Stimulated activated CD8-positive, alpha-beta memory T cell treated with anti-CD3 and anti-CD28 coated beads, Interleukin-4, amount 100 ng/mL, for 24 hours (primary cell): Measurements from ENCODE around the gene TM9SF2.
A peak's percentile ranks its signal among the peaks of the same experiment; 100 is the strongest.

Source experiments
- DNase-seq: peaks from one replicate; pipeline ENCODE4 v3.0.0-alpha.2; 2020; ENCODE audit warnings: low read depth

Gene TM9SF2

DNA sequence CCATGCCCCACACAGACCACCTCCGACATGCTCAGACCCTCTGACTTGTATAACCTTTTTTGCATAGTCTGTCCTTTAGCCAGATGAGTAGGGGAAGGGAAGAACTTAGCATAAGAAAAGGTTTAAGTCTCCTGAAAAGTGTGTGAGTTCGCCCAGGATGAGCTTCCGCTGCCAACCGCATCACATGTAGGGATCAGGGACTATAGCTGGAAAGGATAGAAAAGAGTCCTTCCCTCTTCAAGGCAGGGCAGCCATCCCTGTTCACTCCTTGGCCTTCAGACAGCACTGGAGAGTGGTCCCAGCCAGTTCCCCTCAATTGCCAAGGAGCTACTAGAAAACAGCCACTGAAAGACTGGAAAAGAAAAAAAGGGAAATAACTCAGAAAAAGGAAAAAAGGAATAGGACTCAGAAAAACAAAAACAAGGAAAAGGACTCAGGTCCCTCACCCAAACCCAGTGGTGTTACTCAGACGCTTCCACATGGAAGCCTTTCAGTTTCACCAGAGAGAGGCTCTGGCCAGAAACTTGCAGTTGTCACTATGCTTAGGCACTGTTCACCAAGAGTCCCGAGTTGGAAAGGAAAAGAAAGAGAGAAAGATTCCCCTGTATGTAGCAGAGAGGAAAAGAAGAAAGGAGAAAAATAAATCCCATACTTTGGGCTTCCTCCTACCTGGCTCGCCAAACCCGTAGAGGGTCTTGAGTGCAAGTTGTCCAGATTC lies 5.6 kb upstream of the TM9SF2 start:
- no peak for DNase-seq

- DNase-seq = no peak
Measured at GRCh38 chr13:99496184-99497142, 4.8 kb upstream of the TM9SF2 start.

GRCh38 chr13:99498171-99499161 lies 2.8 kb upstream of the TM9SF2 start:
- peak; percentile 95 for DNase-seq

- no peak for DNase-seq
Measured at GRCh38 chr13:99500839-99501183, 461 bp upstream of the TM9SF2 start.

DNA sequence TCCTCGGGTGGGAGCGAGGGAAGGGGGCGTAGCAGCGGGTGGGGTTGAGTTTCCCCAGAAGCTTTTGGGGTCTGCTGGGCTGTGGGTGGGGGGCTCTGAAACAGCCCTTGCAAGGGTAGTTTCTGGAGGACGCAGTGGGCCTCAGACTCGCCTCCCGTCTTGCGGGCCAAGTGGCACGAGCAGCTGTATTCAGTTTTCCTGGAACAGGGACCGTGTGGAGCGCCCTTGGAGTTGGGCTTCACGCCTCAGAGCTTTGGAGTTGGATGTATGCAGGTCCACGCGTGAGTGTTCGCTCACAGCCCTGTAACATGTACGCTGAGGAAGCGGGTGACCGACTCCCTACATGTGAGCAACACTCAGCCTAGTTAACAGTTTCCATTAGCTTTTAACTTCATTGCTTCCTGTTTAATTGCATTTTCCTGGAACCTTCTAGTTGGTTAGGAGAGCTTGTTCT lies 603 bp downstream of the TM9SF2 start:
- DNase-seq = no peak

GRCh38 chr13:99505814-99506269 lies 4.6 kb downstream of the TM9SF2 start:
- no peak for DNase-seq

DNA sequence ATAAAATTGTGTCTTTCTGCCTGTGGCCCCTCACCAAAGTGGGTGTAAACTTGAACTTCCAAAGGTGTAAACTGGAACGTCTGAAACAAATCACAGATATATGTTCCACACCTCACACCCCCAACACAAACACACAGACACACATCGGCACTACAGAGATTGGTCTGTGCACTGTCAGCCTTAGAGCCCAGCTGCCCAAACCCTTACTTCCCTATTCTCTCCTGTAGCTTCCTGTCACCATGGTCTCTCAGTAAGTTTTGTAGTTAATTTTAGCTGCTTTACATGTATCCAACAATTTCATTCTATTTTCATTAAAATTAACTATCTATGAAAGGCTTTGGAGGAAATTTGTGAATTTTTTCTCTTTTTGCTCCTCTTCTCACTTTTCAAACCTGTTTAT lies 5.4 kb downstream of the TM9SF2 start:
- DNase-seq = no peak

GRCh38 chr13:99507054-99507453 lies 5.8 kb downstream of the TM9SF2 start:
- DNase-seq = no peak

DNA sequence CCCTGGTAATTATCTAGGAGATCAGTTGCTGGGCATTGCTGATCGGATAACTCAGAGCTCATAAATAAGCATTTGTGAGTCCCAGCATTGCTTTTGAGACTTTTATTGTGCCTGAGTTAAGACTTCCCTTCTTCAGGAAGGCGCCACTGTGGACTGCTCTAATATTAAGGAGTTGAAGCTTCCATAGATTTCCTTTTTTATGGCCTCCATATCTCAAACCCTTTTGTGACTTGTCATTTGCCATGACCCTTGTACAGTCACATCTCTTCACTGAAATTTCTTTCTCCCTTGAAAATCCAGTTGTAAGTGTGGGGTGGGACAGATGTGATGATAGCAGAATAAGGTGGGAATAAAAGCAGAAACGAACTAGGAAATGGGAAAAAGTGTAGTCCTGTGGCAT lies 6.3 kb downstream of the TM9SF2 start:
- DNase-seq = no peak

DNA sequence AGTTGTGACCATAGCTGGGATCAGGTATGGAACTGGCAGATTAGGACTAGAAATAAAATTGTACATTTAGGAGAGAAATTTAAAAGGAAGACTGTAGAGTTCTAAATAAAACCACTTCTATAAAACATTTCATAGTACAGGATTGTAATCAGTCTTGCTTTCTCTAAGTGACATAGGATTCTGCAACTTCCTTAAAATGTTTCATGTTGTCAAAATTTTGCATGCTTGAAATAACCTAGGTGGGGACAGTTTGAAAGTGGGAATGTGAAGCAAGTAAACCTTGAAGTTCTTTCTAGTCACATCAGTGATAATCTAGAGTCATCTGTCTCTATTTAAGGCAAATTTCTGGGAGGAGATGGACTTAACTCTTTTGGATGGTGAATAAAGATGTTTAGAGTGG lies 6.7 kb downstream of the TM9SF2 start:
- no peak for DNase-seq

GRCh38 chr13:99509479-99509878 lies 8.2 kb downstream of the TM9SF2 start:
- DNase-seq = no peak

- no peak for DNase-seq
Measured at GRCh38 chr13:99514801-99515200, 13.5 kb downstream of the TM9SF2 start.

DNA sequence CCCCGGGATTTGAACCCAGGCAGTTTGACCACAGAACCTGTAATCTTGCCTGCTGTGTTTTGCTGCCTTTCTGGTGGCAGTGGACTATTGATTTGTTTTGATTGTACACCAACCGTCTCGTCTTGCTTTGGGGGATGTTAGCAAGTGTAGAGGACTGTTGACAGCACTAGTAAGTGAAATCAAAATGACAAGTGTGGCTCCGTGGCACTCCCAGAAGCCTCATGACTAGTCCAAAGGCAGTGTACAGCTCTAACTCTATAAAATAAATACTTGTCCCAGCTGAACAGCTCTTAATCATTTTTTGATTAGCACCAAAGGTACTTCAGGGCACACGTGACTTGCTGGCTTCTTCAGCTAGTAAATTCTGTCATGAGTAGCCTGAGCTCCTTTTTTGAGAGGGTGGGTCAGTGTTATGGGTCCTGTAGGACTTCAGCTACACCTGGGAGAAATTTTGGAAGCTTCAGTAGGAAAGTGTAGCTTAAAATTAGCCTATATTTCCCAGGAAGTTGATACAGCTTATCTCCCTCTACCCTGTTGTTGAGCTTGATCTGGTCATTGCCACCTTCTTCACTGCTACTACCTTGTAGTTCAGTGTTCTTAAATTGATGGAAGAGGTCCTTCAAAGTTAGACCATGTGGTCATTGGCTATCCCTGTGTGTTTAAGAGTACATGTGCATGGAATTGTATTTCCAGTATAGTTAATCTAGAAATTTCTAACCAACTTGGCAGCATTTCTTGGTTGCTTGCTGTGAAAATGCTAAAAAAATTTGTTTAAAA lies 15.1 kb downstream of the TM9SF2 start:
- DNase-seq = no peak

- no peak for DNase-seq
Measured at GRCh38 chr13:99517577-99517976, 16.3 kb downstream of the TM9SF2 start.

- no peak for DNase-seq
Measured at GRCh38 chr13:99517984-99518383, 16.7 kb downstream of the TM9SF2 start.

DNA sequence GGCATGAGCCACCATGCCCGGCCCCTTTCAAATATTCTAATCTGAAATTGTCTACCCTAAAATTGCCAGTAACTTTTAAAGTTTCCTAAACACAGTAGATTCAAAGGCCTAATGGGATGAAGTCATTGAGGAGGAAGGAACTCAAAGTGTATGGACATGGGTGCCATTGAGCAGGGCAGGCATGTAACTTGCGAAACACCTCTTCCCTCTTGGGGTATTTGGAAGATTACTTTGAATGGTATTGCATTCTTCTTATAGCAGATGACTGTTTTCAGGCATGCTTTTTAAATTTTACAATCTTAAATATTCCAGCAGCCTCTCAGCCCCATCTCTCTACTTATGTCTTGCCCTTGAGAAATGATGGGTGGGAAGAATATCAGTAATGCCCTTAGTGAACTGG lies 21.0 kb downstream of the TM9SF2 start:
- DNase-seq = no peak

DNA sequence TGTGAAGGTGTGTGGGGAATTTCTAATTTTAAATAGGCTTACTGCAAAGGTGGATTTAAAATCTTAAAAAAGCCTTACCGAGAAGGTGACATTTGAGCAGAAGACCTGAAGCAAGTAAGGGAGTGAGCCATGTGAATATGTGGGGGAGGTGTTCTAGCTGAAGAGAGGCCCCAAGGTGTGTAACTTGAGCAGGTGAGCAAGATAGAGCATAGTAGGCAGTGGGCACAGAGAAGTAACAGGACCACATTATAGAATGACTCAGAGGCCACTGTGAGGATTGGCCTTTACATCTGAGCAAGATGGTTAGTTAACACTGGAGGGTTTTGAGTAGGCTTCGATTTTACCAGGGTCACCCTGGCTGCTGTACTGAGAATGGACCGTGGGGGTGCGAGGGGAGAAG lies 22.6 kb downstream of the TM9SF2 start:
- no peak for DNase-seq

DNA sequence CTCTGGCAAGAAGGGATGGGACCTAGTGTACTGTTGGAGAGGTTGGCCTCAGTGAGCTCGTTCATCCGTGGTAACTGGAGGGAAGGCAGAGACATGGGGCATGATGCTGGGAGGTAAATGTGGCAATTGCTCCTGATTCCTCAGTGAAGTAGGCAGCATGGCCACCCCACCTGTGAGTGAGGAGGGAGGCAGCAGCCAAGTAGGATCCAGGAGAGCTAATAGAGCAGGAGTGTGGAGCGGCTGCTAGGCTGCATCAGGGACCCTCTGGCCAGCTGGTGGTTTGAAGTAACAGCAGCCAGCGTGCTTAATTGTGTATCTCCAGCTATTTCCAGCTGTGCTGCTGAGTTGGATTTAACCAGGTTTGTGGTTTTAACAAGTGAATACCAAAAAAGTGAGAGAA lies 24.7 kb downstream of the TM9SF2 start:
- DNase-seq = no peak

- no peak for DNase-seq
Measured at GRCh38 chr13:99526549-99526948, 25.3 kb downstream of the TM9SF2 start.

GRCh38 chr13:99527301-99527700 lies 26.0 kb downstream of the TM9SF2 start:
- DNase-seq = no peak

GRCh38 chr13:99528547-99528946 lies 27.3 kb downstream of the TM9SF2 start:
- DNase-seq = no peak
